Epithelial cell of esophagus (primary cell): ENCODE data around the gene ADAMTS2.

Source experiments
- DNase-seq: peaks from one replicate; pipeline ENCODE4 v3.0.0; 2010; ENCODE audit warnings: low read depth
- H3K4me3 ChIP-seq: 2 replicates; pipeline ENCODE4 v1.5.1; 2011; ENCODE audit warnings: mild to moderate bottlenecking, low read length, control low read depth
- CTCF ChIP-seq: IDR thresholded peaks from 2 replicates; pipeline ENCODE4 v1.5.1; 2011; ENCODE audit warnings: low read depth, mild to moderate bottlenecking, low read length, control low read depth, inconsistent platforms; ENCODE audit not compliant: insufficient read depth; ENCODE audit errors: missing control alignments

ADAMTS2 gene

GRCh38 chr5:179331591-179332375, 13.5 kb downstream of the ADAMTS2 start:
- H3K4me3 ChIP-seq: no peak overlapping the region
- TF ChIP-seq CTCF: no peak
- no peak for DNase-seq

GRCh38 chr5:179330186-179330900, 14.9 kb downstream of the ADAMTS2 start:
- no peak overlapping the region for H3K4me3 ChIP-seq
- DNase-seq: no peak
- no peak for TF ChIP-seq CTCF

GRCh38 chr5:179328291-179328690, 17.0 kb downstream of the ADAMTS2 start:
- TF ChIP-seq CTCF: no peak
- no peak overlapping the region for H3K4me3 ChIP-seq
- DNase-seq: no peak

GRCh38 chr5:179327021-179327735, 18.1 kb downstream of the ADAMTS2 start:
- no peak overlapping the region for H3K4me3 ChIP-seq
- no peak for TF ChIP-seq CTCF
- DNase-seq: no peak

GRCh38 chr5:179326122-179326927, 18.9 kb downstream of the ADAMTS2 start:
- no peak for DNase-seq
- H3K4me3 ChIP-seq: no peak overlapping the region
- TF ChIP-seq CTCF: no peak

GRCh38 chr5:179325296-179326031, 19.8 kb downstream of the ADAMTS2 start:
- no peak for DNase-seq
- no peak for TF ChIP-seq CTCF
- no peak overlapping the region for H3K4me3 ChIP-seq
